GM18511 (cell line): ENCODE measurements around the gene SRMS.

Experiments used
- ATAC-seq: cut with Tn5 transposase; IDR thresholded peaks from one replicate; pipeline ENCODE4 v1.9.1; 2021; ENCODE audit warnings: mild to moderate bottlenecking, moderate library complexity; ENCODE audit not compliant: unreplicated experiment

The SRMS gene, protein sequence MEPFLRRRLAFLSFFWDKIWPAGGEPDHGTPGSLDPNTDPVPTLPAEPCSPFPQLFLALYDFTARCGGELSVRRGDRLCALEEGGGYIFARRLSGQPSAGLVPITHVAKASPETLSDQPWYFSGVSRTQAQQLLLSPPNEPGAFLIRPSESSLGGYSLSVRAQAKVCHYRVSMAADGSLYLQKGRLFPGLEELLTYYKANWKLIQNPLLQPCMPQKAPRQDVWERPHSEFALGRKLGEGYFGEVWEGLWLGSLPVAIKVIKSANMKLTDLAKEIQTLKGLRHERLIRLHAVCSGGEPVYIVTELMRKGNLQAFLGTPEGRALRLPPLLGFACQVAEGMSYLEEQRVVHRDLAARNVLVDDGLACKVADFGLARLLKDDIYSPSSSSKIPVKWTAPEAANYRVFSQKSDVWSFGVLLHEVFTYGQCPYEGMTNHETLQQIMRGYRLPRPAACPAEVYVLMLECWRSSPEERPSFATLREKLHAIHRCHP

DNA sequence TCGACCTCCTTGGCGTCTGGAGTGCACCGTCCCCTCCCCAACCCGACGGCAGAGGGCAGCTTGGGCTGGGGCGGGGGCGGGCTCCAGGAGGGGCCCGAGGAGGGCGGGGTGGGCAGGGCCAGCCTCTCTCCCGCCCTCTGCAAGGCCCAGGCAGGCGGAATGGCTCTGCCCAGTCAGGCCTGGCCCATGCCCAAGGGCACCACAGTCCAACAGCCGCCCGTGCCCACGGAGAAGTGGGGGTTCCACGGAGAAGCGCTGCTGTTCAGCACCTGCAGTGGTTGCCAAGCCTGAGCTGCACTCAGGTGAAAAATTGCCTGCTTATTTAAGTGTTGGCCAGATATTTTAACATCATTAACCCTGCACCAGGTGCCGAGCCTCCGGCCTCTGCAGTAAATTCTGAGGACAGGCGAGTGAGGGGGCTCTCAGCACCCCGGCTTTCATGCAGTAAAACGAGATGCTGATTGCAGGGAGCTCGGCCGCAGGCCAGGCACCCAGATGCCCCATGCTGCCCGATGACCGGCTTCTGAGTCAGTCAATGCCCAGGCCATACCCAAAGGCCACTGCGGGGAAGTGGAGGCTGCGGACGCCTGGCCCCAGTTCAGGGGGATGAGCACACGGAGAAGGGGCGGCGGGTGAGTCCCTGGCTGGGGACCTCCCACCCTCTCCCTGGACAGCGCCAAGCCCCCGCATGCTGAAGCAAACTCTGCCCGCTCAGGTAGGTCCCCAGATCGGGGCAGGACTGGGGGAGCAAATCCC lies at the start of gene SRMS:
Gene SRMS, minus strand, starts transcription at position 25 of the 756 bp plus-strand sequence. CDS start 286 bp downstream, outside the sequence.
- no peak for ATAC-seq

DNA sequence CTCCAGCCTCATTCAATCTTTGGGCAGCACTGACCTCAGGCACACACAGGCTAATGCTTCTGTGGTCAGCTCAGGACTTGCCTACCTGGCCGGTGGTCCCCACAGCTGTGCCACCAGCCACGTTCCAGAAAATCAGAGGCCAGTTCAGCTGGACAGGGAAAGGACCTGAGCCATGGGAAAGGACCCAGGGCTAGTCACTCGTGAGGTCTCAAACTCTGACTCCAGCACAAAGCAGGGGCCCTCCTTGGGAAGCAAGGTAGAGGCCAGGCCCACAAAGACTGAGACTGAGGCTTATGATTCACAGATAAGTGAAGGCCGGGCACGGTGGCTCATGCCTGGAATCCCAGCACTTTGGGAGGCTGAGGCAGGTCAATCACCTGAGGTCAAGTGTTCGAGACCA lies 48.9 kb upstream of the SRMS start:
- no peak for ATAC-seq

DNA sequence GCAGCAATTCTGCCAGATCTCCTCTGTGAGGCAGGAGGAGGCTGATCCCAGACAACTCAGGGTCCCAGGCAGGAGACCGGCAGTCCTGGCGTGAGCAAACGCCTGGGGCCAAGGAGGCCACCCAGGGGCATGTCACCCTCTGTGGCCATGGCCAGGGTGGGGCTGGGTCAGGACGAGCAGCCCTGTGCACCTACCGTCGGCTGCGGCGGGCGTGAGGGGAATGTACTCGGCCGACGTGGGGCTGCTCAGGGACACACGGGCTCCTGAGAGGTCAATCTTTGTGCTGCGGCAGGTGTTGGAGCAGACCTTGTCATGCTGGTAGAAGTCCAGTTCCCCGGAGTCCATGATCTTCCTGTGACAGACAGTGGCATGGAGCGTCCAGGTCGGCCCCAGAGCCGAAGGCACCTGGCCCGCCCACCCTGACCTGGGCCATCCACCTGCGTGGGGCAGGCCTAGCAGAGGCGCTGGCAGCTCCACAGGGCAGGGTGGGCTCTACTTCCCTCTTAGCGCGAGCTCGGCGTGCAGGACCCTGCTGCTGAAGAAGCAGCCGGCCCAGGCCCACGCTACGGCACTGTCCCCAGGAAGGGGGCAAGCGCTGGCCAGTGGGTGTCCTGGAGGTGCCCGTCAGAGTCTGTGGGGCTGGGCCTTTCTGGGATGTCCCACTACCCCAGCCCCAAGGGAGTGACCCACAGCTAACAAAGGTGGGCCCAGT lies 48.0 kb upstream of the SRMS start:
- ATAC-seq = no peak

DNA sequence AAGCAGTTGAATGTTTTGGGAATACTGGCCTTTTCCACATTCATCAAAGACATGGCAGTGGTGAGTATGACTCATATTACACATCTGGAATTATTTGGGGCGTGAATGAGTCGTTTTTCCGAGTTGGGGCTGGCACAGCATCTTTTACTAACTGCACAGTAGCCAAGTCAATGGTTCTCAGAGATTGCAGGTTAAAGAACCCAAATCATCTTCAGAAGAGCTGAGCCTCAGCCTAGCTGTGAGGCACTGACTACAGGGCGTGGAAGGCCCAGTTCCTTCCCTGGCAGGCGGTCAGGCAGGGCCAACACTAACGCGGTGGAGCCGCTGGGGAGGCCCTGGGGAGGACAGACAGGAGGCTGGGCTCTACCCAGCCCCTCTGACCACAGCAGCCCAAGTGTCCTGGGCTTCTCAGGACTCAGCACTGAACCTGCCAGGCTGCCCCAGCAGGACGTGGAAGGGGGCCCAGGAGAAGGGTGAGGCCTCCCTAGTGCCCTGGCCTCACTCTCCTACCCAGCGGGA lies 46.6 kb upstream of the SRMS start:
- ATAC-seq = no peak

DNA sequence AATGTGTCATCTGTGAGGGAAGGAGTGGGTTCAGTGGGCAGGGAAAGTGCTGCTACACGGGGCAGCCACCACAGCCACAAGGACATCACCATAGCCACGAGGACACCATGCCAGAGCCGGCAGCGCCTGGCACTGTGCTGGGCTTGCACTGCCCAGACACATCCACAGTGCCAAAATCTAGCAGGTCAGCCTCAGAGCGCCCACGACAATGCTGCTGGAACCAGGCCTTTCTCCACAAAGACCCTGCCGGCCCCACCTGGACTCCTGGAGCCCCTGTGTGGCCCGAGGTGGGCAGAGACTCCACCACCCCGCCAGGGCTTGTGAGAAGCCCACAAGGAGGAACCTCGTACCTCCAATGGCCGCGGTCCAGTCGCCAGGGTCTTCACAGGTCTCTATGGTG lies 45.1 kb upstream of the SRMS start:
- no peak for ATAC-seq

DNA sequence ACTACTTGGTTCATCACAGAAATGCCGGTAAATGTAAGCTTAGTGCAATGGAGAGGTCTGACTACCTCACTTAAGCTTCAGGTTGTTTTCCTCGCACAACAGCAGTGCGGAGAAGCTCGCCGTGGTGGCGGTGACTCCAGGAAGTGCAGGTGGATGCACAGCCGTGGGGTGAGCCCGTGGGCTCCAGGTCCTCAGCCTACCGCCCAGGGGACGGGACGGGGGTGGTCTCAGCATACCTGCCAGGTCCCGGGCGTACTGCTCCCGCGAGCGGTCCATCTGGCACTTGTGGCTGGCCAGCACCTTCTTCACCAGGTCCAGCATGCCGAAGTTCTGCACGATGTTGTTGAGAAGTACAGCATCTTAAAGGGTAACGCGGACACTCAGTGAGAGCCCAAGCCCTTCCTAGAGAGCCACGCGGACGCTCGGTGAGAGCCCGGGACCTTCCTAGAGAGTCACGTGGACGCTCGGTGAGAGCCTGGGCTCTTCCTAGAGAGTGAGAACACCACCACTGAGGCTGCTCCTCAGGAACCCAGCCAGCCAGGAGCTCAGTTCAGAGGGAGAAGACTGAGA lies 44.3 kb upstream of the SRMS start:
- ATAC-seq = no peak

DNA sequence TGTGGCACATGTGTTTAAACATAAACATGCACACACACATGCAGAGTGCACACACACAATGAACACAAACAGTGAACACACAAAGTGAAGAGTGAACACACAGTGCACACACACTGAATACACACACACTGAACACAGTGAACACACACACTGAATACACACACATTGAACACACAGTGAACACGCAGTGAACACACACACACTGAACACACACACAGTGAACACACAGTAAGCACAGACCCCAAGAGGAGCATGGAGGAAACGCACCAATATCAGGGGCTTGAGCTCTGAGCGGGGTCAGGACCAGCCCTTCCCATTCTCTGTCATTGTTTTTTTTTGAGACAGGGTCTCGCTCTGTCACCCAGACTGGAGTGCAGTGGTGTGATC lies 43.6 kb upstream of the SRMS start:
- ATAC-seq = no peak

DNA sequence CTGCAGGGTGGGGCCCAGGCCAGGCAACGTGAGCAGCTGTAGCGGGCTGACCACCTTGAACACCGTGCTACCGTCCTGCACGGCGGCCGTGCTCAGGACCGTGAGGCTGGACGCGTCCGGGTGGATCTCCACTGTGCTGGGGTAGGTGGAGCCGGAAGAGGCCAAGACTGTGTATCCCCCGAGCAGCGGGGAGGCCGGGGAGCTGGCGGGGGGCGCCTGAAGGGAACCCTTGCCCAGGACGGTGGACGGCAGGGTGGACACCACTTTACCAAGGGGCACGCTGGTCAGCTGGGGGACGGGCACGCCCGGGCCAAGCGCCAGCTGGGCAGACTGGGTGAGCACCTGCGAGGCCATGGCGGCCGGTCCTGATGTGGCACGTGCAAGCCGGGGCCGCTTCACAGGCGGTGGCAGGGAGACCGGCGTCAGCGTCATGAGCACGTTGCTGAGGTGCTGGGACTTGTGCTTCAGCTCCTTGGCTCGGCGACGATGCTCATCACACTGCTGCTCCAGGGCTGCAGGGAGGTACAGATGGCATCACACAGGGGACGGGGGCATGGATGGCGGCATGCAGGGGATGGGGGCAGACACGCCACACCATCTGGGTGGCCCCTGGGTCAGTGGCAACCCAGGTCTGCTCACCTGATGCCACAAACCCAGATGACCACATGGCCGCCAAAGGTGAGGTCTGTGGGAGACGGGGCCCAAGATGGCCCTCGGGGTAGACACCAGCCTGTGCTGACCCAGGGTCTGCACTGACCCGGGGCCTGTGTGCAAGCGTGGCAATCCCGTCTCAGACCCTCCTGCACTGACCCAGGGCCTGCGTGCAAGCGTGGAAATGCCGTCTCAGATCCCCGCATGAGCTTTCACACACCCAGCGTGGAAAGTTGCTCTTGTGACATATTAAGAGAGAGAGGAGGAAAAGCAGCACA lies 42.9 kb upstream of the SRMS start:
- ATAC-seq = no peak

DNA sequence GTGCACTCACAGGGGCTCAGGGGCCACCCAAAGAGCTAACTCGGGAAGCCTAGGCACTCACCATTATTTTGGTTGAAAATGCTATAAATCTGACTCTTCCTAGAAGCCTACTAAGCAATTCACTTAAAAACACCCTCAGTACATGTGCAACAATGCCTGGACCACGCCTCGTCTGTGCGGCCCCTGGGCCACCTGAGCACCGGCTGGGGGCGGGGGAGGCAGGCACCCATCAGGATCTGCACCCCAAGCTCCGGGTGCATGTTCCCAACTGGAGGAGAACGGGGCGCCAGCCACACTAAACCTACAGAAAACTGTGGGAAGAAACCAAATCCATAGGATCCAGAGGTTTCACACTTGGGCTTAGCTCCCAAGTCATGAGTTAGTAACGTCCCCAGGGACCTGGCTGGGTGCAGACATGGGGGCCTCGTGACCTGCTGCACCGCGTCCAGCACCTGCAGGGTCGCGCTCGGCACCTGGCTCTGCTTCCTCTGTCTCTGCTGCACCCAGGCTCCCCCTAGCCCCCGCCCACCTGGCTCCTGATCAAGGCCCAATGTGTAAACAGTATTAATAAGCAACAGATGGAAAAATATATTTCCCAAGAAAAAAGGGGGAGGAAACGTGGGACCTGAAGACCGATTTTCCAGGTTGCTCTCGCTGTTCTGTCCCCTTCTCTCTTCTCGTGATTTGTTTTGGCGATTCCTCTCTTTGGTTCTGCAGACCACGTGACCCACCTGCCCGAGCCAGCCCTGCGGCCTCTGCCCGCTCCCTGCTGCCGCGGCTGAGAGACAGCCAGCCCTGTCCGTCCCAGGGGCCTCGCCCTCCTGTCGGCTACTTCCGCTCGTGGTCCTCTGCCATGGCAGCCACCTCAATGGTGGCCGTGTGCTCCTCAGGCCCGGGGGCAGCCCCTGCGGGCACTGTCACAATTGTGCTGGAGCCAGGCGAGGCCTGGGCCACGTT lies 42.0 kb upstream of the SRMS start:
- no peak for ATAC-seq

DNA sequence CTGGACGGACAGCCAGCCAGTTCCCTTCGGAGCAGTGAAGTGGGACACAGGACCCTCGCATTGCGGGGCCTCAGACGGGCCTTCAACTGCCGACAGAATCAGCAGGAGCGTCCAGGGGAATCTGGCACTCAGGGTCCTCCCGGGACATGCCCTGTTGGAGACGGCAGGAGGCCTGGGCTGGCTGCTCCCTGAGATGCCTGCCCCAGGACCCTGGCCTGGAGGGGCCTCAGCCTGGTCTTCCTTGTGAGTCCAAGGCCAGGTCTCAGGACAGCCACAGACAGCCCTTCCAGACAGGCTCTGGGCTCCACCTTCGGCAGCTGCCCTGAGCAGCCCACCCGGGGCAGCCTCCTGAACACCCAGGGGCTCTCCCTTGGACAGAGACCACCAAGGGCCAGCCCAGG lies 41.1 kb upstream of the SRMS start:
- no peak for ATAC-seq

DNA sequence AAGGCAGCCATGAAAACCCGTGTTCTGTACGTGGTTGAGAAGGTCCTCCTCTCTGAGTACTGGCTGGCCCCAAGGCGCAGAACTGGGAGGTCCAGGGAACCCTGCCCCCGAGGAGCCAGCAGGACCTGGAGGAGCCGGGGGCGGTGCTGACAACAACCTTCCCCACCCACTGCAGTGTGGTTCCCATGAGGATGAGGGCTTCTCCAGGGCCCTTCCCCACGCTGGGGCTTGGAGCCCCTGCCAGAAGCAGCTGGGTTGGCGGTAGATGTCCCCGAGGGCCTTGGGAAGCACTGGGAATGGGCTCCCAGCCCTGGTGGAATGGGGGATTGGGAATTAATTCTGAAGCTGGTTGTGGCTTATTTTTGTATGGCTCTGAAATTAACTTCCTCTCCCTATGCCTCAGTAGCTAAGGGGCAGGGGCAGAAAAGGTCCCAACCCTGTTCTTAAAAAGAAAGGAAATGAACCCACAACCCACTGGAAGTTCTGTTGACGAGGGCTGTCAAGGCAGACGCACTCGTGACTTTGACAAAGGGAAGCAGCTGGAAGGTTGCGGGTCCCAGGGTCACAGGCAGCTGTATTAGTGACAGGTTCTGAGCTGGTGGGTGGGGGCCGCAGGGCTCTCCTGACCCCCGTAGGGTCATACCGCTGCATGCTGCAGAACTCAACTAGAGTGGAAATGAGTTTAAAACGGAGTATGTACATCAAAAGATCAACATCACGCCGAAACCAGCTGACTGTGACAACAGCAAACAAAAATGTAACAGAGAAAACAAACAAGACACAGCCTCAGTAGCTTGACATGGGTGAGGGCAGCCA lies 40.4 kb upstream of the SRMS start:
- ATAC-seq = no peak

DNA sequence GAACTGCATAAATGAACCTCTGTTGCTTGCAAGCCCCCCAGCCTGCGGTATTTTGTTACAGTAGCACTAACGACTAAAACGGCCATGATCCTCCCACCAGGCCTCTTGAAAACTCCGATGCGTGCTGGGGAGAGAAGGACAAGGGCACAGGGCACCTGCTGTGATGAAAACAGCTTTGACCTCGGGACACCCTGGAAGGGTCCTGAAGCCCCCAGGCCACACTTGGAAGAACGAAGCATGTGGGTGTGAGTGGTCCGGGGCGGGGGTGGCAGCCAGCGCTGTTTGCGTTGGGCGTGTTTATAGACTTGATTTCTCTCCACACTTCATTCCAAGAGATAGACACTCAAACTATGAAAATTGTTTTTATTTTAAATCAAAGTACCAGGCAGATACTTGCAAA lies 39.7 kb upstream of the SRMS start:
- ATAC-seq = no peak

DNA sequence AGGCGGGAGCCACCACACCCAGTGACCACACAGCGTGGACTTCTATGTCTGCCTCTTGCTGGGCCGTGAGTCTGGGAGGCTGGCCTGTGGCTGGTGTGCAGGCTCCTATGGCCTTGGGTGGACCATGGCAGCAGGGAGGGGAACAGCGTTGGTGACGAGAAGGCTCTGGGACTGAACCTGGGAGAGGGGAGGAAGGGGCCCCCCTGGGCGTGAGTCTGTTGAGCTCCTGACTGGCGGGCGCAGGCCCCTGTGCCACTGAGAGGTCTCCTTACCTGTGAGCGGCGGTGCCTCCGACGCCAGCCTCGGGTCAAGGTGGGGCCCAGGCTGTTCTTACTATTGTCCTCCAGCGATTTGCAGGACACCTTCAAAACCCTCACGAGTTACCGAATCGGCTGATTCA lies 39.2 kb upstream of the SRMS start:
- no peak for ATAC-seq

DNA sequence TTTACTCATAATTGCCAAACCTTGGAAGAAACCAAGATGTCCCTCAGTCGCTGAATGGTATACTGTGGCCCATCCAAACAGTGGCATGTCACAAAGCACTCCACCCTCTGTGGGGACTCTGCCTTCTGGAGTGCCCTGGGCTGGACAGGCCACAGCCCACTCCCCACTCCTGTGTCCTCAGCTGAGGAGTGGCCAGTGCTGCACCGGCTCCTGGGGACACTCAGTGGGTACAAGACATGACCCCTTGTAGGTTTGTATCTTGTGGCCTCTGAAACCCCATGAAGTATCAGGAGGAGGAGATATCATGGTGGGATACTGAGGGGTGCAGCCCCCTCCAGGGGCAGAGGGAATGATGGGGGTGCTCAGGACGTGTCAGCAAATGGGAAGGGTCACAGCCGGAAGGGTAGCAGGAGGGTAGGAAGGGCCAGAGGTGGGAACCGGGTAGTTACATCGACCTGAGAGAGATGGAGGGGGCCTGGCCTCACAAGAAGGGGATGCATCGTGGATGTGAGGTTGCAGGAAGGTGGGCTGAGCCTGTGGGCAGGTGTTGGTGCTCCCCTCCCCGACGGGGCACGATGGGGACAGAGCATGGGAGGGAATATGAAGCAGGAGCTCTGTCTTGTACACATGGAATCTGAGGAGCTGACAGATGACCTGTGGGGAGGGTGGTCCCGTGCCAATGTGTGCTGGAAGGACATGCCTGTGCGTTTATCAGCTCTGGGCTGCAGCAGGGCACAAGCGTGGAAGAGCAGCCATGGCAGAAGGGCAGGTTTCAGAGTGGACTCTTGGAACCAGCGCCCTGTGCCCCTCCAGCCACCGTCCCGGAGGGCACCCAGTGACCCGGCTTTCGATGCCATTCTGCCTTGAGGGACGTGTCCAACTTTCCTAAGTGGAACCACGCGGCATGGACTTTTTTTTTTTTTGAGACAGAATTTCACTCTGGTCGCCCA lies 38.3 kb upstream of the SRMS start:
- no peak for ATAC-seq

DNA sequence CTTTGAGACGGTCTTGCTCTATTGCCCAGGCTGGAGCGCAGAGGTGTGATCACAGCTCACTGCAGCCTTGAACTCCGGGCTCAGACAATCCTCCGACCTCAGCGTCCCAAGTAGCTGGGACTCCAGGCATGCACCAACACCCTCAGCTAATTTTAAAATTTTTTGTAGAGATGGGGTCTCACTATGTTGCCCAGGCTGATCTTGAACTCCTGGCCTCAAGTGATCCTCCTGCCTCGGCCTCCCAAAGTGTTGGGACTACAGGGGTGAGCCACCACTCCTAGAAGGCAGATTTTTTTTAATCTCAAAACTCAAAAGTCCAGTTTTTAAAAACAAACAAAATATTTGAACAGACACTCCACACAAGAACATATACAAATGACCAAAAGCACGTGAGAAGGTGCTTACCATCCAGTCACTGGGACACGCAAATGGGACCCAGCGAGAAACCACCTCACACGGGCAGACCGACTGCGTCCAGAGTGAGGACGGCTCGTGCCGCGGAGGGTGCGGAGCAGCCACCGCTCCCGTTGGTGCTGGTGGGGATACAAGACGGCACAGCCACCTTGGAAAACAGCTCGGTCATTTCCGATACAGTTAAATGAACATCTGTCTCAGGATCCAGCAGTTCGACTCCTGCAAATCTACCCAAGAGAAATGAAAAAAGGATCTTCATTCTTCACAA lies 35.0 kb upstream of the SRMS start:
- no peak for ATAC-seq

DNA sequence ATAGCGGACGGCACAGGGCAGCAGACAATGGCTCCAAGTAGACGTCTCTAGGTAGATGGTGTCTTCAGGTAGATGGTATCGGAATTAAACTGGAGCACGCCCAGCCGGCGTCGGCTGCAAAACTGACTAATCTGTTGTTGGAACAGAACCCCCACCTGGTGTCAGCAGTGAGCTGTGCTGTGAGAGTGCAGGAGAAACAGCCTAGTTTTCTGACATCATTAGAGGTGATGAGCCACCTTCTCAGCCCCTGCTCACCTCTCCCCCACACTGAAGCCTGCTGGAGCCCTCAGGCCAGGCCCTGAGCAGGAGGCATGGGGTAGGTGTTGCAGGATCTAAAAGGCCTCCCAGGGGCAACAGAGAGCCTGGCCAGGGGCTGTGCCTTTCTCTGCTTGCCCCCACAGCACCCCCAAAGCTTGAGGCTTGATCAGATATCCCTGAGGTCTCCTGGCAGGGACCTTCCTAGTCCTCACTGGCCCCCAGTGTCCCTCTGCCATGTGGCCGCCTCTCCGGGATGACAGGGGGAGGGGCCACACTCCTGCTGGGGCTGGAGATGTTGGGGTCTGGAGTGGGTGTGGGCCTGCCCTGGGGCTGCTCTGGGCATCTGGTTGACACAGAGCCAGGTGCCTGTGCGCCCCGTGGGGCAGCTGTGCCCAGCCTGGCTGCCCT lies 33.4 kb upstream of the SRMS start:
- ATAC-seq = no peak
